ENCODE results near the gene BLMH.

GRCh38 chr17:30221346-30221745 is 70.4 kb downstream of the BLMH start:
- TF ChIP-seq CTCF (IDR thresholded peaks at IDR 0.05): no peak
- TF ChIP-seq POLR2A (IDR thresholded peaks at IDR 0.05): no peak
- TF ChIP-seq POLR2AphosphoS5 (IDR thresholded peaks at IDR 0.05): no peak
